ENCODE data around the gene AFF1. TPM values are rescaled to one million over a fixed set of nuclear protein-coding genes. Genes with fewer than 3 reads are reported as not detected.
A peak's percentile ranks its signal among the peaks of the same experiment; 100 is the strongest.

The AFF1 gene
- polyA plus RNA-seq, 3 donors = 43.7 to 61.5 (median 51.0) TPM

DNA sequence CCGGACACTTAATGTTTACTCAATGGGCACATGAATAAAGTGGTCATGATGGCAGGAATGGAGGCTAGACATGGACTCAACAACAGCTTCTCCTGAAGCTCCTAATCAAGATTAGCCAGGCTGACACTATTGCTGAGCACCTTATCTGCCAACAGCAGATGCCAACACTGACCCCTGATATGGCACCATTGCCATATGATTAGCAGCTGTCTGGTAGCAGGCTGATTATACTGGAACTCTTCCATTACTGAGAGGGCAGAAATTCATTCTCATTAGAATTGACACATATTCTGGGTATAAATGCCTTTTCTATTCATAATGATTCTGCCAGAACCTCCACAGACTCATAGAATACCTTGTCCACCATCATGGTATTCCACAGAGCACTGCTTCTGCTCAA lies 18.4 kb upstream of the AFF1 start:
- no peak for DNase-seq (ENCODE audit: extremely low read depth in 1 of 11, low read depth in 9 of 11, low spot score in 4 of 11)

DNA sequence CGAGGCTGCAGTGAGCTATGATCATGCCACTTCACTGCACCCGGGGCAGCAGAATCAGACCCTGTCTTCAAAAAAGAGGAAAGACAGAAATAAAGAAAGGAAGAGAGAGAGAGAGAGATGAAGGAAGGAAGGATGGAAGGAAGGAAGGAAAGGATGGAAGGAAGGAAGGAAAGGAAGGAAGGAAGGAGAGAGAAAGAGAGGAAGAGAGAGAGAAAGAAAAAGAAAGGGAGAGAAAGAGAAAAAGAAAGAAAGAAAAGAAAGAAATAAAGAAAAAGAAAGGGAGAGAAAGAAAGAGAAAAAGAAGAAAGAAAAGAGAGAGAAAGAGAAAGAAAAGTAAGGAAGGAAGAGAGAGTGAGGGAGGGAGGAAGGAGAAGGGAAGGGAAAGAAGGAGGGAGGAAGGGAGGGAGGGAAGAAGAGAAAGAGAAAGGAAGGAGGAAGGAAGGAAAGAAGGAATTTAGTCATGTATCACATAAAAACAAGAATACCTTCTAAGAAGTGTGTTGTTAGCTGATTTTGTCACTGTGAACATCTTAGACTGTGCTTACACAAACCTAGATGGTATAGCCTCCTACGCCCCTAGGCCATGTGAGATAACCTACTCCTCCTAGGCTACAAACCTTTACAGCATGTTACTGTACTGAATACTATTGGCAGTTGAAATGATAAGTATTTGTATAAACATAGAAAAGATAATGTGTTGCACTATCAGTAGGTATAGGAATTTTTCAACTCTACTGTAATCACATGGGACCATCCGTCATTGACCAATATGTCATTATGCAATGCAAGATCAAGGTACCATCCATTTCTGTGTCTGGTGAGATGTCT lies 17.4 kb upstream of the AFF1 start:
- DNase-seq (ENCODE audit: extremely low read depth in 1 of 11, low read depth in 9 of 11, low spot score in 4 of 11) = no peak

DNA sequence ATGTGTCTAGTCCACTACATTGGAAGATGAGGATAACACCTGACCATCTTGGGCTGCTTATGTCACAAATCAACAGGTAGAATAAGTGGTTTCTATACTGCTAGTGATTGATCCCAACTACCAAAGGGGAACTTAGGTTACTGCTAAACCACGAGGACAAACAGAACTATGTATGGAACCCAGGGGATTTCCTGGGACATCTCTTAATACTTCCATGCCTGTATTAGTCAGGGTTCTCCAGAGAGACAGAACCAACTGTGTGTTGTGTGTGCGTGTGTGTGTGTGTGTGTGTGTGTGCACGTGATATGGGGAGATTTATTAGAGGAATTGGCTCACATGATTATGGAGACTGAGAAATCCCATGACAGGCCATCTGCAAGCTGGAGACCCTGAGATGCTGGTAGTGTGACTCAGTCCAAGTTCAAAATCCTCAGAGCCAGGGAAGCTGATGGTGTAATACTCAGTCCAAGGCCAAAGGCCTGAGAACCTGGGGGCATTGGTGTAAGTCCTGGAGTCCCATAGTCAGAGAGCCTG lies 16.2 kb upstream of the AFF1 start:
- DNase-seq (ENCODE audit: extremely low read depth in 1 of 11, low read depth in 9 of 11, low spot score in 4 of 11) = no peak

DNA sequence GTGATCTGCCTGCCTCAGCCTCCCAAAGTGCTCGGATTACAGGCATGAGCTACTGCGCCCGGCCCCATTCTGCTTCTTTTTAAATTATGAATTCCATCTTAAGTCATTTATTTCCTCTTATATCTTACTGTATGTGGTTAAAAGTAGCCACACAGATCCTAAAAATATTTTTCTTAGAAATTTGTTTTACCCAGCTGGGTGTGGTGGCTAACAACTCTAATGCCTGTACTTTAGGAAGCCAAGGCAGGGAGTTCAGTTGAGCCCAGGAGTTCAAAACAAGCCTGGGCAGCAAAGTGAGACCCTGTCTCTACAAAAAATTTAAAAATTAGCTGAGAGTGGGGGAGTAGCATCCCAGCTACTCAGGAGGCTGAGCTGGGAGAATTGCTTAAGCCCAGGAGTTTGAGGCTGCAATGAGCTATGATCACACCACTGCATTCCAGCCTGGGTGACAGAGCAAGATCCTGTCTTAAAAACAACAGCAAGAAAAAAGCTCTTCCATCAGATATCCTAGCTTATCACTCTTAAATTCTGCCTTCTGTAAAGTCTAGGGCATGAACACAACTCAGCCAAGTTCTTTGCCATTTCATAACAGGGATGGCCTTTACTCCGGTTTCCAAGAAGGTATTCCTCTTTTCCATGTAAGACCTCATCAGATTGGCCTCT lies 15.1 kb upstream of the AFF1 start:
- no peak for DNase-seq (ENCODE audit: extremely low read depth in 1 of 11, low read depth in 9 of 11, low spot score in 4 of 11)

DNA sequence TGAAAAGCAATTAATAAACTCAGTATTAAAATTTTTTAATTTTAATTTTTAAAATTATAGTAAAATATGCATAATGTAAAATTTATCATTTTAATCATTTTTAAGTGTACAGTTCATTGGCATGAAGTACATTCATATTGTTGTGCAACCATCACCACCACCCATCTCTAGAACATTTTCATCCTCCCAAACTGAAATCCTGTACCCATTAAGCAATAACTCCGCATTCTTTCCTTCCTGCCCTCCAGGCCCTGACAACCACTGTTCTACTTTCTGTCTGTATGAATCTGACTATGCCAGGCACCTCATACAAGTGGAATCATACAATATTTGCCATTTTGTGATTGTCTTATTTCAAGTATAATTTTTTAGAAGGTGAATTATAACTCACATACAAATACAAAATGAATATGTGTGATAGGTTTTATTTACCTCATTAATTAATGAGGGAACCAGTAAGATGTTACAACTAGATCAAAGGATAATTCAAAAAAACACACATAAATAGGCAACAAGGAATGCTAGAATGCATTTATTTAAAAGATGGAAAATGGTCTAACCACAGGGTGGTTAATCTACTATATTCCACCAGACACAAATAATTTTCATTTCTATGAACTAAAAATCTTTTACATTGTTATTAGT lies 13.1 kb upstream of the AFF1 start:
- no peak for DNase-seq (ENCODE audit: extremely low read depth in 1 of 11, low read depth in 9 of 11, low spot score in 4 of 11)

DNA sequence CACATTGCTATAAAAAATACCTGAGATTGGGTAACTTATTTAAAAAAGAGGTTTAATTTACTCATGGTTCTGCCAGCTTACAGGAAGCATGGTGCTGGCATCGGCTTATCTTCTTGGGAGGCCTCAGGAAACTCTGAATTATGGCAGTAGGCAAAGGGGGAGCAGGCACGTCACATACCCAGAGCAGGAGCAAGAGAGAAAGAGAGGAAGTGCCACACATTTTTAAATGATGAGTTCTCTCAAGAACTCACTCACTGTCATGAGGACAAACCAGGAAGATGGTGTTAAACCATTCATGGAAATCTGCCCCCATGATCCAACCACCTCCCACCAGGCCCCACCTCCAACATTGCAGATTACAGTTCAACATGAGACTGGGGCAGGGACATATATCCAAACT lies 10.0 kb upstream of the AFF1 start:
- no peak for DNase-seq (ENCODE audit: extremely low read depth in 1 of 11, low read depth in 9 of 11, low spot score in 4 of 11)

DNA sequence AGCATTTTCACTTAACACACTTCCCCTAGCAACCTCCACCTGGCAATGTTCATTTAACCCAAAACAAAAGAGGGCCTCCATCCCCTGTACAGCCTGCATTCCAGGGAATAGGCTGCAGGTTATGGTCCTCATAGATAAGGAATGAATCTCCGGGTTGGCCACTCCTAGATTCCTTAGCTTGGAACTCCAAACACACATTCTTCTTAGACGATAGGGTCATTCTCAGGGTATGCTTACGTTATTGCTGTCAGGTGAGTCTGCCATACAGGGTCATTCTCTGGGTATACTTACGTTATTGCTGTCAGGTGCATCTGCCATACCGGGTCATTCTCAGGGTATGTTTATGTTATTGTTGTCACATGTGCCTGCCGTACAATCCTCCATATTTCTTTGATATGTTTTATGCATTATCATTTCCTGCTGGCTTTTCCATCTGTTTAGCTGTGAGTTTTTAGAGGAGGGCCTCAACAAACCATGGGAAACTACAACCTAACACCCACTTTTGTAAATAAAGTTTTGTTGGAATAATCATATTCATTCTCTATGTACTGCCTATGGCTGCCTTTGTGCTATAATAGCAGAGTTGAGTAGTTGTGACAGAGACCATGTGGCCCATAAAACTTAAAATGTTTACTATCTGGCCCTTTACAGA lies 8.2 kb upstream of the AFF1 start:
- no peak for DNase-seq (ENCODE audit: extremely low read depth in 1 of 11, low read depth in 9 of 11, low spot score in 4 of 11)

DNA sequence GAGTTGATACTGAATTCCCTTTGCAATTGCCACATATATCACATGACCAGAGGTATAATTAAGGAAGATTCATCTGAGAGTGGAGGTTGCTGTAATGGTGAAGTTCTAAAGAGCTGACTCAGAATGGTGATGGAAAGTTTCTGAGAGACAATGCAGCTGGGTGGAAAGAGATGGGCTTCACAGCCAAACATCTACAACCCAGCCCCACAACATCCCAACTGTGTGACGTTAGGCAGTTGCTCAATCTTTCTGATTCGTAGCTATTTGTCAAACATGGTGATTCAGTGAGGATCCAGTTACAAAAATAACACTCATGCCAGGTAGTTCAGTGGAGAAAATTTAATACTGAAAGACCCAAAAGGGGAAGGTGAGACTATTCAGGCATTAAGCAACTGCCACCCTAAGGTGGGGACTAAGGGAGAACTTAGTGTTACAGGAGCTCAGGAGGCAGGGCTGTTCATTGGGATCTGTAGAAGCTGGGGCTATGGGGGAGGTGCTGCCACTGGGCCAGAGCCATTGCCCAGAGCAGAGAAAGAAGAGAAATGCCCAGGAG lies 6.9 kb upstream of the AFF1 start:
- no peak for DNase-seq (ENCODE audit: extremely low read depth in 1 of 11, low read depth in 9 of 11, low spot score in 4 of 11)

DNA sequence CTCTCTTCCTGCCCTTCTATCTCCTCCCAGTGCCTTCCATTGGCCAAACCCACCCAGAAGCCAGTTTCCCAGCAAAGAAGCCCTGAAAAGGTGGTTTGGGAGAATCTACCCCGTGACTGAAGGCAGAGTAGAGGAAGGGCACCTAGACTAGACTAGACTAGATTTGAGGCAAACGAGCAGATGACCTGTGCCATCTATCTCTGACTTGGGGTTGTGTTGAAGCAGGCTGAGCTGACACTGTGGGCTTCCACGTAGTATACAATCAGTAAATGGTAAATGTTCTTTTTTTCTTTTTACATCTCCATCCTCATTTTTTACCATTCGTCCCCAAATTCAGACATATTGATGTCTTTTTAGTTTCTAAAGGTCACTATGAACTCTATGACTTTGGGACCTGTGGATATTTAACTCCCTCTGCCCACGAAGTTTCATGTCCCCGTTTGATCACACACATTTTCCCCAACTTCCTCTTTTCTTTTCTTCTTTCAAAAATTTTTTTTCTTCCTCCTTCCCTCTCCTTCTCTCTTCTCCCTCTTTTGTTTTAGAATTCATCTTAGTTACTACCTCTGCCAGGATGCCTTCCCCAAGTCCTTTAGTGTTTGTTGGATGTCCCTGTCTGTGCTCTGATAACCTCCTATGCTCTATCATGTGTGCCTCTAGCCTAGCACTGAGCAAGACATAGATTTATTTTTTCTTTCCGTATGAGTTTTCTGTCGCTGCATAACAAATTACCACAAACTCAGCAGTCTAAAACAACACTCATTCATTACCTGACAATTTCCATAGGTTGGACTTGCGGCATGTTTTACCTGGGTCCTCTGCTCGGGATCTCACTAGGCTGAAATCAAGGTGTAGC lies 6.2 kb upstream of the AFF1 start:
- no peak for DNase-seq (ENCODE audit: extremely low read depth in 1 of 11, low read depth in 9 of 11, low spot score in 4 of 11)

DNA sequence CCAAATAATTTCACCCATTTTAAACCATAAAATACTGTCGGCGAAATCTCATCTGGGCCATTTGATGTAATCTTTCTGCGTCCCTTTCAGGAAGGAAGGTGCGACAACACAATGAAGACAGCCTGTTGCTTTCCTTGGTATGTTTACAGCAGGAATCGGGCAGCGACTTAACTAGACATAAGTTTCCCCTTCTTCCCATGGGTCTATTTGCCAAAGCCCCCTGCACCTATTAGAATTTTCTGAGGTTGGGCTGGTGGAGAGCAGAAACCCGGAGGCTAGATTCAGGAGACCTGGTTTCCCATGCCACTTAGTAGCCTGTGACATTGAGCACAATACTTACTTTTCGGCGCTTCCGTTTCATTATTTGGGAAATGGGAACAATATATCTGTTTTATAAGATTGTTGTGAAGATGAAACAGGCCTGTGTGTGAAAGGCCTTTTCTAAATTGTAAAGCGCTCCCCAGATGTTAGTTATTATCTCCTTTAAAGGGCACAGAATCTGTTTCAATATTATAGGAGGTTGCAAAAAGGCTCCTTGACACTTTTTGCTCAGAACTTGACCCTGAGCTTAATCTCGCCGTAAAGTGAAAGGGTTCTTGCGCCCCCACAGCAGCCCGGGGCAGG lies 552 bp upstream of the AFF1 start:
- DNase-seq (ENCODE audit: extremely low read depth in 1 of 11, low read depth in 9 of 11, low spot score in 4 of 11) = peak in 1 of 11 donors; percentile 21

DNA sequence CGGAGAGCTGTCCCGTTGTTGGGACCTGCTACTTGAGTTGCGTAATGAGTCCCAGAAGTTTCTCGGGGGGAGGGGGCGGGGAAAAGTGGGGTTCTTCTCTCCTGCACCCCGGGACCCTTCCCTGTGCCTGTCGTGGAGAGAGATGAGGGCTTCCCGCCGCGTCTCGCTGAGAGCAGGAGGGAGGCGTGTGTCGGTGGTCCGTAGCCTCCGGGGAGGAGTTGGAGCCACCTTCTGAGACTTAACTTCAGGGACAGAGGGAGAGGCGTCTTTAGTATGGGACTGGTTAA lies 698 bp downstream of the AFF1 start:
- peak in 1 of 11 donors; percentile 13 for DNase-seq (ENCODE audit: extremely low read depth in 1 of 11, low read depth in 9 of 11, low spot score in 4 of 11)

DNA sequence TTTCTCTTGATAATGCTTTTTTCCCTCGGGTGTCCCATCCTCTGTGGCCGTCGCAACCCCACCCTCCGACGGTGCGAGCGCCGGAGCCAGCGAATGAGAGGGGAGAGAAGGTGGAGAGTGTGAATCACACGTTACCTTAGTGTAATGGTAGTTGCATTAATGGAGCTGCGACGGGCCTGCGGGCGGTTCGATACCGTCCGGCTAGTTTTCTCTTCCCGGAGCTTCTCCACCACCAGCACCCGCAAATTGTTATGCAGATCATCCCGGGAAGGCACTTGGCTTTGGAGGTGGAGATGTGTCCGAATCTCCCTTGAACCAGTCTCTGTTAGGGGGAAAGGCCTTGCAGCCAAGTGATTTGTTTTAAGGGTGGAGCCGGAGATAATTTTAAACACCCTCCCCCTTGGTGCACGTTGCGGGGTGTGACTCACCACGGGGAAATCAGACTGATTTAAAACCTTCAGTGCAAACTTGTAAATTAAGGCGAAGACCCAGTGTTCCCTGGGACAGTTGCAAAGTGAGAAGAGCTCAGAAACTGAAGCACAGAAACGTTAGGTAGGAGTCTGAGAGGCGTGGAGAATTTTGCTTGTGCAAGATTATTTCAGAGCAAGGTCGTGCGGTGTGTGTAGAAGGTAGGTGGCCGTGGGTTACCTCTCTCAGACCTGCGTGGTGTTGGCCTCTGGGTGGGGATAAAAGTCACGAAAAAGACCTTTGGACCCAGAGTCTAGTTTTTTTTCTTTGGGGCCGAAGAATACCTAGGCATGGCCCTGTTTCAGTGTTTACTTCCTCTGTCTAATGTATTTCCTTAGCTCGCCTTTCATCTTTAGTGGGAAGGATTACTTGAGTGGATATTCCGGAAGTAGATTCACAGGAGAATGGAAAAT lies 1.3 kb downstream of the AFF1 start:
- no peak for DNase-seq (ENCODE audit: extremely low read depth in 1 of 11, low read depth in 9 of 11, low spot score in 4 of 11)

DNA sequence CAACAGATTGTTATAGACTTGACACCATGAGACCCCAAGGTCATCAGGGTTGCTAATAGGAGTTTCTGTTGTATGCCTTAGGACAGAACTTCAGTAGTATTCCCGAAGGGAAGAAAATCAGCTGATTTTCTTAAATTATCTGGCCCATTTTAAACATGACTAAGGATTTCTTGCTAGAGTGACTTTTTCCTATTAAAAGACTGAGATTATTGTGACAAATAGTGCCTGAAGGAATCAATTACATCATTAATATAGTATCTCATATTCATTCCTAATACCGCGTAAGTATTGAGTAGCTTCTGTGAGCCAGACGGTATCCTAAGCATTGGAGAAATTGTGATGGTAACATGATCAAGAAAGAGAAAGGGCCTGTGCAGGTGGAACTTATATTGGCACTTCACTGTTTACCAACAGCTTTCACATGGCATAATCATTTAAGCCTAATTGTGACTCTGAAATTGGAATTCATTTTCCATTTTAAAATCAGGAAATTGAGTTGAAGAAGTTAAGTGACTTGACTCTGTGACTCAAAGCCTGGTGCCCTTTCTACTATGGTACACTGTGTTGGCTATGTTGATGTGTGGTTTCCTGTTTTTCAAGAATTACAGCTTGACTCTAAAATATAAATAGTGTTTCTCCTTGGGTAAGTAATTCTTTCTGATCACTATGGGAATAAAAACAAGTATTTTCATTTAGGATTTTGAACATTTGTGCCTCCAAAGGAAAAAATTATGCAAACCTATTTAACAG lies 4.1 kb downstream of the AFF1 start:
- peak in 1 of 11 donors; percentile 31 for DNase-seq (ENCODE audit: extremely low read depth in 1 of 11, low read depth in 9 of 11, low spot score in 4 of 11)

DNA sequence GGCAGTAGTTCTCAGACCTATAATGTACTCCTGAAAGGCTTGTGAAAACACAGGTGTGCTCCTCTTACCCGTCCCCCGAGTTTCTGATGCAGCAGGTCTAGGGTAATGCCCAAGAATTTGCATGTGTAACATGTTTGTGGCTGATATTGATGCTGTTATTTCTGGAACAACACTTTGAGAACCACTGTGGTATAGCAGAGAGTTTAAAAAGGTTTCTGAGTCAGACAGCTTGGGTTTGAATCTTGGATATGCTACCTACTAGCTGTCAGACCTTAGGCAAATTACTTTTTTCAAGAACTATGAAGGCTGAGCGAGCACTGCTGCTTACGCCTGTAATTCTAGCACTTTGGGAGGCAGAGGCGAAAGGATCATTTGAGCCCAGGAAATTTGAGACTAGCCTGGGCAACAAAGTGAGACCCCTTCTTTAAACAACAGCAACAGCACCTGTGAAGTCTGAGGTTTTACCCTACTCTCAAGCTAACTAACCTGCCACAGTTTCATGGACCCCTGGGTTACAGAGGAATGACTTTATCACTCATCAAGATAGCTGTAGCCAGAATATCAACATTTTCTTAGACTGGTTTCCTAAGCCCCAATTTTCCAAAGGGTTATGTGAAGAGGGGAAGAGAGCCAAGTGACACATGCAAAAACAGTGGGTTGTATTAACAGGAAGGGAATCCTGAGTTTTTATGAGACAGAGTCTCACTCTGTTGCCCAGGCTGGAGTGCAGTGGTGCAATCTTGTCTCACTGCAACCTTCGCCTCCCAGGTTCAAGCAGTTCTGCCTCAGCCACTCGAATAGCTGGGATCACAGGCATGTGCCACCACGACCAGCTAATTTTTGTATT lies 5.1 kb downstream of the AFF1 start:
- DNase-seq (ENCODE audit: extremely low read depth in 1 of 11, low read depth in 9 of 11, low spot score in 4 of 11) = no peak

DNA sequence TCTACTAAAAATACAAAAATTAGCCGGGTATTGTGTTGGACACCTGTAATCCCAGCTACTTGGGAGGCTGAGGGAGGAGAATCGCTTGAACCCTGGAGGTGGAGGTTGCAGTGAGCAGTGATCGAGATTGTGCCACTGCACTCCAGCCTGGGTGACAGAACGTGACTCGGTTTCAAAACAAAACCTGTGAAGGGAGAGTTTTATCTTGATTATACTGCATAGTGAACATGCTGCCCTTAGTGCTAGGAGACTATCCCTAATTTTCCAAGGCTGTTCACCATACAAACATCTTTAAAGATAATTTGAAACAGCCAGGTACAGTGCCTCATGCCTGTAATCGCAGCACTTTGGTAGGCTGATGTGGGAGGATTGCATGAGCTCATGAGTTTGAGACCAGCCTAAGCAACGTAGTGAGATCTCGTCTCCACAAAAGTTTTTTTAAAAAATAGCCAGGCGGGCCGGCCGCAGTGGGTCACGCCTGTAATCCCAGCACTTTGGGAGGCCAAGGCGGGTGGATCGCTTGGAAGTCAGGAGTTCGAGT lies 6.2 kb downstream of the AFF1 start:
- DNase-seq (ENCODE audit: extremely low read depth in 1 of 11, low read depth in 9 of 11, low spot score in 4 of 11) = no peak

Data from renal cortex interstitium (tissue), 11 donors.